GM18867 (cell line): ENCODE measurements around the gene SYNDIG1.

Experiments used
- ATAC-seq: cut with Tn5 transposase; IDR thresholded peaks from one replicate; pipeline ENCODE4 v1.9.1; 2021; ENCODE audit warnings: mild to moderate bottlenecking, moderate library complexity; ENCODE audit not compliant: unreplicated experiment

The SYNDIG1 gene

DNA sequence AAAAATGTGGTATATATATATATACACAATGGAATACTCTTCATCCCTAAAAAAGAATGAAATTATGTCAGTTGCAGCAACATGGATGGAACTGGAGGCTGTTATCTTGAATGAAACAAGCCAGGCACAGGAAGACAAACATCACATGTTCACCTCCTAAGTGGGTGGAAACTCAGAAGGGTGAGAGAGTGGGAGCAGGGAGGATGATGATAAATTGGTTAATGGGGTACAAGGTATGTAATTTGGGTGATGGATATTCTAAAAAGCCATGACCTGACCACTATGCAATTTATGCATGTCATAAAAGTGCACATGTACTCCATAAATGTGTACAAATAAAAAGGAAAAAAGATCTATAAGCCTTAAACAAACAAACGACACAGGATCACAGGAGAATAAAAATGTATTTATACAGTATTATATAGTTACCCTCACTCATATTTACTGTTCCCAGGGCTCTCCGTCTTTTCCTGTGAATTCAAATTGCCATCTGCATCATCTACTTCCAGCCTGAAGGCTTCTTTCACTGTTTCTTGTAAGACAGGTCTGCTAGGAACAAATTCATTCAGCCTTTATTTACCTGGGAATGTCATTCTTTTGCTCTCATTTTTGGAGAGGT is 89.8 kb downstream of the SYNDIG1 start:
- ATAC-seq = no peak

DNA sequence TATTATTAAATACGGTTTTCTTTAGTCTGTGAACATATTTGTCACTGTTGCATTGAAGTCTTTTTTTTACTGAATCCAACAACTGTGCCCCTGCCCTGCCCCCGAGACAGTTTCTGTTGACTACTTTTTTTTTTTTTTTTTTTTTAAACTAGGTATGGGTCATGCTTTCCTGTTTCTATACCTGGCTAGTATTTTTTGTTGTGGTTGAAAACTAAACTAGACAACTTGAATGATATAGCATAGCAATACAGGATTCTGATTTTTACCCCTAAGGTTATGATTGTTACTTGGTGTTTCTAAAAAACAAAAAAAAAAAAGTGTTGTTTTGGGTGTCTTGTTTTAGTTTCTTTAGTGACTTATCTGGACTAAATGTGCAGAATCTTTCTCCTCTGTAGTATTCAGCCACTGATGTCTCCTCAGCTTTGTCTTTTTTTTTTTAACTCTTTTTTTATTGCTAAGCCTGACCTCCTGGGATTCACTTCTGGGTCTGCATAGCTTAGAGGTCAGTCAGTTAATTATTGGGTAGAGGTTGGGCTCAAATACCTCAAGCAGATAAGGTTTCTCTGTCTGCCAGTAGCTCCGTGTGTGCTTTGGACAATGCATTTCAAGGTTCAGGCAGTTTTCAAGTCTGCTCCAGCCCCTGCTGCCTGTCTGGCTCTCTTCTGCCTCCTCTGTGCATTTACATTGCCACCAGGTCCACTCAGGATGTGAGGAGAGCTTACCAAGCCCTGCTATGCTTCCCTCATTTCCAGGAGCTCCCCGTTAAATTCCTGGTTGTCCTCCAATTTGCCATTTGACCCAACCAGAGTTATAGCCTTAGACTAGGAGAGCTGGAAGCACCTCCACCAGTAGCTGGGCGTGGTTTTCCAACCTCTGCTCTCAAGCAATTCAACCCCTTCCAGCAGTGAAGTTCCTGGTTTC is 91.4 kb downstream of the SYNDIG1 start:
- no peak for ATAC-seq

DNA sequence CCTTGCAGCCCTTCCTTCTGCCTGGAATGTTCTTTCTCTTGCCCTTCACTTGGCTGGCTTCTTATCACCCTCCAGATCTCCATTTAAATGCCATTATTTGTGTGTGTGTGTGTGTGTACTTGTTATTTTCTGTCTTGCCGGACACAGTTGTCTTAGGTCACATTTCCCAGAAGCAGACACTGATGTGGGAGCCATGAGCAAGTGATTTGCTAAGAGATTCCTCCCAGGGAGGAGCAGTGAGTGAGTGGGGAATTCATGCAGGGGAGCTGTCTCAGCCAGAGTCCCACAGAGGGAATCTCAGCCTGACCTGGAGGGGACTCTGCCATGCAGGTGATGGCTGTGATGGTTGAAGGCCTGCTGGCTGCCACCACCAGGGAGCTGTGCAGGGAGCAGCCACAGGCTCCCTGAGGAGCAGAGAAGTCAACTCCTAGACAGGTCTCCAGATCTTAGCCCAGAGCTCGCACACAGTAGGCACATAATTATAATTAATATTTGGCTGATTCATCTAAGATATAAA is 96.5 kb downstream of the SYNDIG1 start:
- ATAC-seq = no peak

DNA sequence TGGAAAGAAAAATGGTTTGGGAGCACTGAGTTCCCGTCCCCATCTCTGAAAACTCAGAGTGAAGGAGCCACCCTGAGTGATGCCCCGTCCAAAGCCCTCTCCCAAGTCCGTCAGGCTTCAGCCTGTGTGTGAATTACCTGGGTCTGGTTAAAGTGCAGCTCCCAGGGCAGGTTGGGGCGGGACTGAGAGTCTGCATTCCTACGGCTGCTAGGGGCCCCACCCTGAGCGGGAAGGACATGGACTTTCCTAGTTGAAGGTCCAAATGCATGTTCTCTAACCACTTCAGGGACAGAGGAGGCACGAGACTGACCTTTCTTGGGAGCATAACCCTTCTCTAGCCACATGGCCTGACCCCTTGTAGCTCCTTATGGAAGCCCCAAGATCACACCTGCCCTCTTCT is 97.2 kb downstream of the SYNDIG1 start:
- no peak for ATAC-seq

DNA sequence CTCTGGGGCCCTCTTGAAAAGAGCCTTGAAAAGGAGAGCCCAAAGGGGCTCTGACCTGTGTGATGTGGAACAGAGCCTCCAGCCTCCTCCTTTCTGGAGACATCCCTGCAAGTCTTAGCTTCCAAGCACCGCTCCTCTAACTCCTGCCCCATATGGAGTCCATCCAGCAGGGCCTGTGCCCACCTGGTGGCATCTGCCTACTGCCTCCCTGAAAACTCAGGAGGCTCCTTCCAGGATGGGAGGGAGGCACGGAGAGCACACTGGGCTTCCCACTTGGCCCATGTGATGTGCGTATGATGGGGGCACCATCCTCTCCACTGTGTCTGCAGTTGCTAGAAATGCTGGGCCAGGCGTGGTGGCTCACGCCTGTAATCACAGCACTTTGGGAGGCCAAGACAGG is 98.1 kb downstream of the SYNDIG1 start:
- no peak for ATAC-seq

DNA sequence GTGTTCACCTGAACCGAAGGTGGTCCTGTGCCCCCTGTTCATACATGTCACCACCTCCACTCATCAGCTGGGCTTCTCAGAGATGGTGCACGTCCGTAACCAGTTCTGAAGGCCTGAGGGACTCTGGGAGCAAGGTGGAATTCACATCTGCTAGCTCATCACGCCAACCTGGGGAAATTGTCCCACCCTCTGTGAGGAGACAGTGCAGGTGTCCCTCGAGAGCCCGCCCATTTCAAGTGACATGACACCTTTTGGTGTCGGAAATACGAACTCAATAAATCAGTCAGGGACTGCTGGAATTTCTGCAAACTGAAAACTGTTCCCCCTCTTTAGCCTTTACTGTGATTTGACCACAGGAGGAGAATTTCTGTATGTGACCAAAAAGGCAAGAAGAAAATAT is 99.4 kb downstream of the SYNDIG1 start:
- no peak for ATAC-seq

DNA sequence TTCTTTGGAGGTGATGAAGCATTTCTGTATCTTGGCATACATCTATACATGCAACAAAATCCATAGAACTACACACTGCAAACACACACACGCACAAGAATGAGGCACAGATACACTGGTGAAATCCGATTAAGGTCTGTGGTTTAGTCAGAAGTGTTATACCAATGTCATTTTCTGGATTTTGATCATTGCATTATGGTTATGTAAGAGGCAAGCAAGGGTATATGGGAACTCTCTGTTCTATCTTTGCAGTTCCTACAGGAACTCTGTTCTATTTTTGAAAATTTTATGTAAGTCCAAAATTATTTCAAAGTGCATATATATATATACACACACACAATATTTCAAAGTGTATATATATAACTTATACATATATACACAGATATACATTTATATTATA is 101.7 kb downstream of the SYNDIG1 start:
- no peak for ATAC-seq

DNA sequence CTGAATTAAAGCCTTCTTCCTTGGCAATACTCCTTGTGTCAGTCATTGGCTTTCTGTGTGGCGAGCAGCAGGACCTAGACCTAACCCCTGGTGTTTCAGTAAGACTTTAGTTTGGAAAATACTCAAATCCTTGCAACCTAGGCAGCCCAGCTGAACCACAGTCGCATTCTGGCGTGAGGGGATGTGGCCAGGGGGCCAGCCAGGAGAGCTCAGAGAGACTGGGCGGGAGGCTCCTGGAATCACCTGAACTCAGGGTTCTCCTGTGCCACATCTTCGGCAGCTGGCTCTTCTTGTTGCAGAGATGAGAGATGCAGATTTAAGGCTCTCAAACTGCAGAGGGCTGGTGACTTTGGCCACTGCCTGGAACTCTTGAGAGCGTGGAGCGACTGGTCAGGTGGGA is 102.7 kb downstream of the SYNDIG1 start:
- no peak for ATAC-seq

DNA sequence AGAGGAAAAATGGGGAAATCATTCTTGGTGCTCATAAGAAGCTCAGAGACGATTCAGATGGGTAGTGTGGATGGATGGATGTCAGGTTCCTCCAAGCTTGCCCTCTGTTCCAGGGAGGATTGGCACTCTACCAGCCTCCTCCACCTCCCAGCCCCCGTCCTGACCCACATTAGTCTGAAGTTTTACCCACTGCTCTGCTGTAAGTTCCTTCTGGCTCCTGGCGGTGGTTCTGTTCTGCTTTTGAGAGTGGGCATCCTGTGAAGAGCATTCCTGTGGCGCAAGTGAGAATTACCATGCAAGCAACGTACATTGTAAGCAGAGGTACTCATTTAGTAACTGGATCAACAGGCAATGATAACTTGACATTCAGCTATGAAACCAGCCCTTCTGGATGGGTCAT is 103.4 kb downstream of the SYNDIG1 start:
- ATAC-seq = no peak

DNA sequence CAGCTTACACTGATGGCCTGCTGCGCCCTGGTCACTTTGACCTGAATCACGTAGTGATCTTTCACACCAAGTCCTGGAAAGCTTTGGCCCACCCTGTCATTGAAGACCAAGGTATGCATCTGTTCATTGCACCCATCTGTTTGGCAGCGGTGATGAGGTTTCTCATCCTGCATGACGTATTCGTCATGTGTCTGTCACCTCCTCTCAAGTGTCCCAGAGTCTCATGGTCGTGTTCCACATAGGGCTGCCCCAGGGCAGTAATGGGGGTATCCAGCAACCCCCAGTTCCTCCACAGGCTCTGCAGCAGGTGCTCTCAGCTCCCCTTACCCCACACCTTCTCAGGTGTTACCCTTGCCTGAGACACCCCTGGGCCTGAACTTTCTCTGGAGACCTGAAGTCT is 104.1 kb downstream of the SYNDIG1 start:
- no peak for ATAC-seq

DNA sequence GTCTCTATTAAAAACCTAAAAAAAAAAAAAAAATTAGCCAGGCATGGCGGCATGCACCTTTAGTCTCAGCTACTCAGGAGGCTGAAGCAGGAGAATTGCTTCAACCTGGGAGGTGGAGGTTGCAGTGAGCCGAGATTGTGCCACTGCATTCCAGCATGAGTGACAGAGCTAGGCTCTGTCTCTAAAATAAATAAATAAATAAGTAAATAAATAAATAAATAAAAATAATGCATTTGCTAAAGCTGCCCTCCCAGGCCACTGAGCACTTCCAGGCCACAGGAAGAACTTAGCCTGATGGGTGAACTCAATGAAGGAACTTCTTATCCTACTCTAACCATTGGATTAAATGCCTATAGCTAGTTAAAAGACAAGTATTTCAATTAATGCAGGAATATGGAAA is 104.9 kb downstream of the SYNDIG1 start:
- no peak for ATAC-seq

DNA sequence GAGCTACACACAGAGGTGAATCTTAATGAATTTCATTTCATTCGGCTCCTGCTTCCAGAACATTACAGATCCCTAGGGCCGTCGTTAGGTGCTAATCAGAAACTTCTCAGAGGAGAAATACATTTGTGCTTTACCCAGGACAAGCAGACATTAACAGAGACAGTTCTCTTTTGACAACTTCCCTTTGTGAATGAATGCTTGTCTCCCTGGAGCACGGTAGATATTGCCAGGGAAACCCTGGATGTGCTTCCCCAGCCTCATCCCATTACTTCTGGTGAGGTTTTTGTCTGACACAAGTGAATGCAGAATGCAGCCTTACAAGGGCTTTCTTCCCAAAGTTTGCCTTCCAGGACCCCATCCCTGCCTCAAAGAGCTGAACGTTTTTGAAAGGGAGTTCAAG is 105.4 kb downstream of the SYNDIG1 start:
- no peak for ATAC-seq

DNA sequence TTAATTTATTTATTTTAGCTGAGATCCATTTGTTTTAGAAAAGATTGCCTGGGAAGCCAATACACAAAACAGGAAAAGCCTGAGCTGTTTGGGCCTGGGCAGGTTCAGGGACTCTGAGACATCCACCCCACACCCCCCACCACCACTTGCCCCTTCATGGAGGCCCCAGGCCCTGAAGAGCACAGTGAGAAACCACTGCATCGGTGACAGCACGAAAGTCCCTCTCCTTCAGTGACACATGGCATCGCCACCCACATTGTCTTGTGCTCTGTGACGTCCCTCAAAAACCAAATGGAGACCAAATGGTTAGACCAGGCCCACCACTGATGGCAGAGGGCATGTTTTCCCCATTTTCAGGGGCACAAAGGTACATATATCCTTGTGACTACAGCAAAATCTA is 106.4 kb downstream of the SYNDIG1 start:
- ATAC-seq = no peak

DNA sequence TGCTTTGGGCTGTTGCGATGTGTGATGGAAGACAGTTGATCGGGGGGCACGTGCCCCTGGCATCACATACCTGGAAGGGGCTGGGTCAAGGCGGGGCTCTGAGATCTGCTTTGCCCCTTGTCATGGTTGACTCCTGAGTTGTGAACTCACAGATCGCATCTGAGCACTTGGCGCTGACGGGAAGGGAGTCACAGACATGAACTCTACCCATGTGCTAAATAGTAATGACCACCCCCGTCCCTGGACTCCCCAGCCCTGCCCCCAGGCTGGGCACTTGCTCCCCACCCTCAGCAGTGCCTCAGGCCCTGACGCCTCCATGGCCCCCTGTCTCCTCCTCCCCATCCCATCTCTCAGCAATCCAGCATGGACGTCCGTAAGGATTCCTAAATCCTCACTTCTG is 107.0 kb downstream of the SYNDIG1 start:
- no peak for ATAC-seq

DNA sequence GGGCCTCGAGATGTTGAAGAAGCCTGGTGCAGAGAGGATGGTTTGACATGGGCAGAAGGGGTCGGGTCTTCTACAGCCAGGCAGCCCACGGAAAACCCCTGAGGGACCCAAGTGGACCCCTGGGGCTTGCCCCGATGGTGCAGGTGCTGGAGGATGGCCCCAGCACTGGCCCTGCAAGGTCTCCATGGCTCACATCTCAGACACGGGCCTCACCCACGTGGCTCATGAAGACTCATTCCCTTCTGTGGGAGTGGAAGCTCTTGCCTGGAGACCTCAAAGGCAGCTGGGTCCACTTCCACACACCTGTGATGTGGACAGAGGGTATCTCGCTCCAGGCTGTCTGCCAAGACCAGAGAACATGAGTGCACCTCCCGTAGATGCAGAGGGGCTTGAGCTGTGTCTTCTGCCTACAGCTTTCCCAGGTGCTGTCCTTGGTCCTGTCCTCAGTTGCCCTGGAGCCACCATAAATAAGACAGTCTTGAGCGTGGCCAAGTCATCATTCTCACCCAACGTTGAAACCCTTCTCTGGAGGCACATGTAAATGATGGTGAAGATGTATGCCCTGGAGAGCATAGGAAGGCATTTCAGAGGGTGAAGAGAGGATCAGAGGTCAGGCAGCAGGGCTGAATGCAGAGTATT is 108.0 kb downstream of the SYNDIG1 start:
- no peak for ATAC-seq

DNA sequence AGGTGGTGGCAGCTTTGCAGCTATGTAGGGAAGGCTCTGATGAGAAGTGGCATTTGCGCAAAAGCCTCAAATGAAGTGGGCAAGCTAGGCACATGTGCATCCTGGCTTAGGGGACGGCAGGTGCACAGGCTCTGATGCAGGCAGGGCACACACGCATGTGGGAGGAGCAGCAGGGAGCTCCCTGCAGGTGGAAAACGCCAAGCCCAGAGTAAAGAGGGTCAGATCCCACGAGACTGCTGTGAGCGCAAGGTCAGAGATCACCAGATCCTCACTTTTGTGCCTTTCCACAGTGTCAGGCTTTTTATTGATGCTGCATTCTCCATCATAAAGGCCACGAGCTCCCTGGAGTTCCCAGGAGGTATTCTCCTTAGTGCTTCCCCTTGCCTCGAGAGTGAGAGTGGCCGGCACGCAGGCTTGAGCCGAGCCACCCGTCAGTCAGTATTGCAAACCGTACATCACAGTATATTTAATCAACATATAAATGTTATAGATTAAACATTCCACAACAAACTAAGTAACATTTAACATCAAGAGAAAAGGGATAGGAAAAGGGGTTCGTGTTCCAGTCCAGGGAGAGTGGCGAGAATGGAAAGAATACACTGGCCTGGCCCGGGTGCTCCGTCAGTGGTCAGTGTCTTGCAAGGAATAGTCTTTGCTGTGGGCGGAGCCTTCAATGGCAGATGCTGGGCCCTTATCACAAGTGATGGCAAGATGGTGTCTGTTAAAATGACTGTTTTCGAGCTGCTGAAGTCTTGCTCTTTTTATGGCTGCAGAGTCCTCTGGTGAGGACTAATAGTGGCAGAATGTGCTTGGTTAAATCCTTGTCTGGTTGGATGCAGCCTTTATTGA is 109.4 kb downstream of the SYNDIG1 start:
- no peak for ATAC-seq

DNA sequence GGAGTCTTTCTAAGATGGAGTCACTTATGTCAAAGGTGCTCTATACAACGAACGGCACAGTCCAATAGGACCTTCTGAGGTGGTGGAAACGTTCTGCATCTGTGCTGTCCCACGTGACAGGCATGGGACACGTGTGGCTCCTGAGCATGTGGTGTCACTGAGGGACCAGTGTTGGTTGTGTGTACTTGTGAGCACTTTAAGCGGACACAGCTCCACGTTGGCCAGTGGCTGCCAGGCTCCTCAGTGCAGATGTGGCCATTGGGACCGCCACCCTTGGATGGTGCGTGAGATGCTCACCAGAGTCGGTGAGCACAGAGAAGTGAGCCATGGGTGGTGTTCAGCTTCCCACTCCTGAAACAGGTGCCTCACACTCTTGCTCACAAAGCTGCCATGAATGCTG is 110.0 kb downstream of the SYNDIG1 start:
- no peak for ATAC-seq

DNA sequence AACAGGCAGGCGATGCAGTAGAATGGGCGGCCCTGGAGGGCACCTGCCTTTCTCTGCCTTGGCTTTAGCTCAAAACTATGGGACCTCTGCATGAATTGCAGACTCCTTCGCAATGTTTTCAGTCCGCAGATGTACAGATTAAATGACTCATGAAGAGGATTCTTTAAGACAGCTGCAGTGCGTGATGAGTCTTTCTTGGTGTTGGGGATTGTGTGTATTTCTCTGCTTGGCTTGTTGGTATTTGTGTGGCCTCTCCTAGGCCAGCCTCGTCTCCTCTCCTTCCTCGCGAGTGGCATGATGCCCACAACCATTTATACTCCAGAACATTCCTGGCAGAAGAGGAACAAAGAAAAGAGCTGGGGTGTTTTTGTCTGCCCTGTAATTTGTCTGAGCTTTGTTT is 110.6 kb downstream of the SYNDIG1 start:
- no peak for ATAC-seq

DNA sequence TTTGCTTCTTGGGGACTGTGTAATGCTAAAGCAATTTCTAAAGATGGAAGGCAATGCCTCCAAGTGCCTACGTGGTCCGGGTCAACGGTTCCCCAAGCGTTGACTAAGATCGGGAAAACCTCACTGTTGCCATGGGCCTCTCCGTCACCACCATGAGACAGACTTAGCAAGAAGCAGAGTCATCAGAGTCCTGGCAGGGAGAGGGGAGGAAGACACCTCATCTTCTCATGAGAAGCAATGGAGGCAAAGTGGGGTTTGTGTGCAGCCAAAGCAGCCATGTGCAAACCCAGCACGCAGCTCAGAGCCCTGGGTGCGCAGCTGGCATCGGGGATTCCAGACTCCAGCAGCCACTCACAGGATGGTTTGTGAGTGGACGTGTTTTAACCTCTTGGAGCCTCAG is 111.4 kb downstream of the SYNDIG1 start:
- ATAC-seq = no peak

DNA sequence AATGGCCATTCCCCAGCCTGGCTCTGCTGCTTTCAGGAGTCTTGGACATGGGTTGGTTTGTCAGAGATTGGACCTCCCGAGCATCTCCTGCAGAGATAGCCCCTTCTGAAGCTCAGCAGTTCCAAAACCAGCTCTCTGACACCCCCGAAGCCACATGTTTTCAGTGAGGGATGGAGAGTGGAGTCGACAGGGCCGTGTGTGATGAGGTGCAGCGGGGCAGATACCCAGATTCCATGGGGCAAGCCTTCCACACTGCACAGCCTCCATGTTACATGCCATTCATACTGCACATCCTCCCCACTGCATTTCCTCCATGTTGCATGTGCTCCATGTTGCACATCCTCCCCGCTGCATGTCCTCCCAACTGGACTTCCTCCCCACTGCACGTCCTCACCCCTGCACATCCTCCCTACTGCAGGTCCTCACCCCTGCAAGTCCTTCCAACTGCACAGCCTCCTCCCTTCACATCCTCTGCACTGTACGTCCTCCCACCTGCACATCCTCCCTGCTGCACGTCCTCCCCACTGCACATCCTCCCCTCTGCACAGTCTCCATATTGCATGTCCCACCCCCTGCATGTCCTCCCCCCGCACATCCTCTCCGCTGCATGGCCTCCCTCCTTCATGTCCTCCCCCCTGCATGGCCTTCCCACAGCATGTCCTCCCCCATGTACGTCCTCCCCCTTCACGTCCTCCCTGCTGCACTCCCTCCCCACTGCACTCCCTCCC is 112.2 kb downstream of the SYNDIG1 start:
- ATAC-seq = no peak
